Astrocyte (in vitro differentiated cells and primary cell): ENCODE results near the gene TMEM63B.

Source experiments
- CTCF ChIP-seq: IDR thresholded peaks from 2 replicates; pipeline ENCODE4 v1.5.1; 2011; ENCODE audit warnings: low read depth, mild to moderate bottlenecking, inconsistent platforms, low read length, moderate library complexity; ENCODE audit not compliant: insufficient read depth
- EZH2 ChIP-seq: IDR thresholded peaks from 2 replicates; pipeline ENCODE4 v1.6.1; 2012; ENCODE audit warnings: mild to moderate bottlenecking, low read length, inconsistent platforms; ENCODE audit not compliant: insufficient read depth

- TF ChIP-seq CTCF: no peak
- TF ChIP-seq EZH2: no peak
These were observed 61.5 kb downstream of the TMEM63B start for GRCh38 chr6:44188819-44189218.
